HepG2 (cell line): Measurements from ENCODE around the gene BST1. TPM values are rescaled to one million over a fixed set of nuclear protein-coding genes. Genes with fewer than 3 reads are reported as not detected.

Source experiments
- ATF4 ChIP-seq, 2 experiments: fragments of 450-650 bp in 1 of 2; sonication (generic) in 1 of 2; formaldehyde crosslinking; IDR thresholded peaks; 2 replicates each; pipeline versions ENCODE4 v1.5.0 to v1.8.0; 2020 to 2022; ENCODE audit warnings: mild to moderate bottlenecking in 1 of 2, missing genetic modification reagents in 1 of 2
- ATM ChIP-seq: fragments of 450-650 bp; IDR thresholded peaks from 2 replicates; pipeline ENCODE4 v1.7.1; 2017; ENCODE audit warnings: mild to moderate bottlenecking, borderline replicate concordance
- BATF2 ChIP-seq: sonication (generic); formaldehyde crosslinking; IDR thresholded peaks from 2 replicates; pipeline ENCODE4 v1.8.0; 2022; ENCODE audit warnings: mild to moderate bottlenecking, missing genetic modification reagents, moderate library complexity
- DBP ChIP-seq: sonication (generic); formaldehyde crosslinking; IDR thresholded peaks from 2 replicates; pipeline ENCODE4 v1.4.0; 2020; ENCODE audit warnings: missing genetic modification reagents; ENCODE audit errors: not compliant biosample characterization
- DMAP1 ChIP-seq: IDR thresholded peaks from 2 replicates; pipeline ENCODE4 v1.6.1; 2016
- E2F5 ChIP-seq: sonication (generic); formaldehyde crosslinking; conservative IDR thresholded peaks from 2 replicates; pipeline ENCODE4 v1.4.0; 2020; ENCODE audit warnings: missing genetic modification reagents
- HDAC6 ChIP-seq: fragments of 200-600 bp; sonication (generic); IDR thresholded peaks from 2 replicates; pipeline ENCODE4 v1.7.0; 2017; ENCODE audit warnings: mild to moderate bottlenecking, antibody characterized with exemption, low read length, low read depth
- SMARCC2 ChIP-seq: fragments of 450-650 bp; IDR thresholded peaks from 2 replicates; pipeline ENCODE4 v1.6.1; 2017; ENCODE audit warnings: antibody characterized with exemption, mild to moderate bottlenecking
- SOX6 ChIP-seq, 2 experiments: fragments of 450-650 bp in 1 of 2; sonication (generic) in 1 of 2; formaldehyde crosslinking in 1 of 2; IDR thresholded peaks; 2 replicates each; pipeline versions ENCODE4 v1.4.0 to v1.6.1; 2017 to 2020; ENCODE audit warnings: antibody characterized with exemption in 1 of 2, mild to moderate bottlenecking in 1 of 2, missing genetic modification reagents in 1 of 2
- ZNF124 ChIP-seq: sonication (generic); formaldehyde crosslinking; IDR thresholded peaks from 2 replicates; pipeline ENCODE4 v1.4.0; 2020; ENCODE audit warnings: missing genetic modification reagents
- ZNF318 ChIP-seq: sonication (generic); formaldehyde crosslinking; IDR thresholded peaks from 2 replicates; pipeline ENCODE4 v1.4.0; 2020; ENCODE audit warnings: mild to moderate bottlenecking, missing genetic modification reagents
- ZNF441 ChIP-seq: sonication (generic); formaldehyde crosslinking; IDR thresholded peaks from 2 replicates; pipeline ENCODE4 v1.7.0; 2021; ENCODE audit warnings: missing genetic modification reagents, borderline replicate concordance
- ZNF552 ChIP-seq: sonication (generic); formaldehyde crosslinking; IDR thresholded peaks from 2 replicates; pipeline ENCODE4 v1.9.0; 2022; ENCODE audit warnings: missing genetic modification reagents, mild to moderate bottlenecking, borderline replicate concordance
- ZNF580 ChIP-seq: IDR thresholded peaks from 2 replicates; pipeline ENCODE4 v1.6.1; 2016; ENCODE audit warnings: low read depth, borderline replicate concordance
- ZNF761 ChIP-seq: sonication (generic); formaldehyde crosslinking; conservative IDR thresholded peaks from 2 replicates; pipeline ENCODE4 v1.4.0; 2020; ENCODE audit warnings: mild to moderate bottlenecking, missing genetic modification reagents
- ZNF780A ChIP-seq: sonication (generic); formaldehyde crosslinking; IDR thresholded peaks from 2 replicates; pipeline ENCODE4 v1.8.0; 2022; ENCODE audit warnings: mild to moderate bottlenecking, missing genetic modification reagents, moderate library complexity
- polyA plus RNA-seq, 8 experiments: library from polyadenylated mRNA; depleted of rRNA in 3 of 8; stranded (reverse) in 7 of 8; unstranded in 1 of 8; fragments of >200 nt; fragmentation: Illumina TruSeq in 4 of 8; extraction: Trizol in 4 of 8; gene quantifications; 2 replicates each; pipeline versions ENCODE4 v1.2.1 to v1.2.3, GENCODE V29; 2011 to 2016; ENCODE audit warnings: low read depth in 4 of 8, missing spikeins in 1 of 8, mixed read lengths in 1 of 8; ENCODE audit not compliant: insufficient read depth in 1 of 8
- total RNA-seq, 5 experiments: library from RNA; depleted of rRNA; stranded (reverse); fragments of >200 nt; fragmentation: Illumina TruSeq; extraction: Trizol; gene quantifications; 2 replicates each; pipeline ENCODE4 v1.2.3, GENCODE V29; 2016; ENCODE audit warnings: low read depth in 1 of 5

BST1 gene
- total and polyA plus RNA-seq, 2 of the 13 experiments (the other 11 are each of a cell fraction or from before 2014, with no cell fraction given): 0.09 to 0.49 TPM

- TF ChIP-seq ZNF580 (CRISPR knock-in tag) (peak; percentile 36; the same call in 1 of the 2 replicates), SOX6 (IDR thresholded peaks at IDR 0.05) (no peak), SOX6 (CRISPR knock-in tag; IDR thresholded peaks at IDR 0.05) (peak; percentile 62), ZNF780A (no peak), ZNF761 (CRISPR knock-in tag) (no peak), E2F5 (CRISPR knock-in tag) (no peak; the same call in 1 of the 2 replicates), ZNF318 (CRISPR knock-in tag) (no peak), BATF2 (CRISPR knock-in tag) (no peak), DMAP1 (peak; percentile 85), HDAC6 (no peak), SMARCC2 (no peak), ZNF552 (CRISPR knock-in tag) (no peak), ATM (no peak), ZNF441 (peak; percentile 71), DBP (CRISPR knock-in tag) (no peak), ATF4 (CRISPR knock-in tag; IDR thresholded peaks at IDR 0.05) (no peak), ZNF124 (CRISPR knock-in tag) (no peak; the same call in 1 of the 2 replicates)
These were observed 47.4 kb upstream of the BST1 start, which contains the start of gene FBXL5 (continued) for GRCh38 chr4:15655223-15656037.
